Body of pancreas (tissue), 4 donors: ENCODE data around the gene PNPLA2. TPM values are rescaled to one million over a fixed set of nuclear protein-coding genes. Genes with fewer than 3 reads are reported as not detected.

Experiments
- ATAC-seq: fragments of 150-250 bp; one replicate; pipeline ENCODE4 v1.9.1; 2016
- DNase-seq, 4 donors: peaks; one replicate each; pipeline ENCODE4 v3.0.0-alpha.2; 2019
- H3K27ac ChIP-seq, 4 donors: fragments of 200-600 bp; sonication (generic); 1 replicate in 3 of 4; 2 replicates in 1 of 4; pipeline versions ENCODE4 v1.5.1 to v1.6.1; 2016 to 2019; ENCODE audit warnings: mild to moderate bottlenecking in 1 of 4, mixed read lengths in 1 of 4, moderate library complexity in 1 of 4
- H3K27me3 ChIP-seq, 2 donors: fragments of 200-600 bp; sonication (generic); one replicate each; pipeline ENCODE4 v1.6.0; 2016; ENCODE audit warnings: mild to moderate bottlenecking in 1 of 2
- H3K36me3 ChIP-seq, 2 donors: fragments of 200-600 bp; sonication (generic); replicated peaks in 1 of 2; 2 replicates each; pipeline ENCODE4 v1.5.1; 2016; ENCODE audit warnings: low read depth in 2 of 2; ENCODE audit not compliant: insufficient read depth in 1 of 2
- H3K4me1 ChIP-seq: fragments of 200-600 bp; sonication (generic); one replicate; pipeline ENCODE4 v1.6.0; 2016
- H3K4me3 ChIP-seq, 2 donors: fragments of 200-600 bp; sonication (generic); 1 replicate in 1 of 2; 2 replicates in 1 of 2; pipeline ENCODE4 v1.5.1; 2016 to 2019
- H3K9me3 ChIP-seq, 3 donors: fragments of 200-600 bp; sonication (generic); 1 replicate in 2 of 3; 2 replicates in 1 of 3; pipeline ENCODE4 v1.5.1; 2016
- POLR2A ChIP-seq, 3 donors: fragments of 450-650 bp; IDR thresholded peaks; one replicate each; pipeline ENCODE4 v1.6.1; 2016; ENCODE audit warnings: antibody characterized with exemption in 3 of 3, mild to moderate bottlenecking in 2 of 3
- WGBS, 2 donors: methylation state at CpG; one replicate each; pipeline ENCODE4 v1.1.5; 2017; 5-methylcytosine and 5-hydroxymethylcytosine counted together
- intact Hi-C: fragments of 100-400 bp; cut with DNase I; formaldehyde crosslinking; loops from one replicate; pipeline ENCODE4 v1.15.1; 2023
- total RNA-seq, 2 donors: library from RNA; depleted of rRNA; stranded (reverse); fragments of >200 nt; gene quantifications; one replicate each; pipeline ENCODE4 v1.1.0, GENCODE V29; 2016
- TF ChIP-seq, protein P1 (sequence below), 7 experiments: fragments of 450-650 bp in 4 of 7; fragments of 200-600 bp in 3 of 7; sonication (generic) in 3 of 7; IDR thresholded peaks; one replicate each; pipeline ENCODE4 v1.5.1; 2016 to 2019; ENCODE audit warnings: antibody characterized with exemption in 7 of 7

PNPLA2 gene
- total RNA-seq, 2 donors from 2014 or later = 72.1 to 351 TPM

DNA sequence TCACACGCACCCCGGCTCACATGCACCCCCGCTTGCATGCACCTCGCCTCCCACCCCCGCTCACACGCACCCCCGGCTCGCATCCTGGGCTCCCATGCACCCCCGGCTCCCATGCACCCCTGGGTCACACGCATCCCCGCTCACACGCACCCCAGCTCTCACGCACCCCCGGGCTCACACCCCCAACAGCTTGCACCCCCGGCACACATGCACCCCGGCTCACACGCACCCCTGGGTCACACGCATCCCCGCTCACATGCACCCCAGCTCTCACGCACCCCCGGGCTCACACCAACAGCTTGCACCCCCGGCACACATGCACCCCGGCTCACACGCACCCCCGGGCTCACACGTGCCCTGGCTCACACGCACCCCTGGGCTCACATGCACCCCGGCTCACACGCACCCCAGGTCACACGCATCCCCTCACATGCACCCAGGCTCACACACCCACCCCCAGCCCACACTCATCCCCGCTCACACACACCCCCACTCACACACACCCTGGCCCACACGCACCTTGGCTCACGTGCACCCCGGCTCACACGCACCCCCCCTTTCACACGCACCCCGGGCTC, 40.1 kb downstream of the PNPLA2 start:
- 83 to 84% methylated on average over 34 to 36 of the region's 37 CpGs for WGBS, 2 donors
- TF ChIP-seq, protein P1, sequence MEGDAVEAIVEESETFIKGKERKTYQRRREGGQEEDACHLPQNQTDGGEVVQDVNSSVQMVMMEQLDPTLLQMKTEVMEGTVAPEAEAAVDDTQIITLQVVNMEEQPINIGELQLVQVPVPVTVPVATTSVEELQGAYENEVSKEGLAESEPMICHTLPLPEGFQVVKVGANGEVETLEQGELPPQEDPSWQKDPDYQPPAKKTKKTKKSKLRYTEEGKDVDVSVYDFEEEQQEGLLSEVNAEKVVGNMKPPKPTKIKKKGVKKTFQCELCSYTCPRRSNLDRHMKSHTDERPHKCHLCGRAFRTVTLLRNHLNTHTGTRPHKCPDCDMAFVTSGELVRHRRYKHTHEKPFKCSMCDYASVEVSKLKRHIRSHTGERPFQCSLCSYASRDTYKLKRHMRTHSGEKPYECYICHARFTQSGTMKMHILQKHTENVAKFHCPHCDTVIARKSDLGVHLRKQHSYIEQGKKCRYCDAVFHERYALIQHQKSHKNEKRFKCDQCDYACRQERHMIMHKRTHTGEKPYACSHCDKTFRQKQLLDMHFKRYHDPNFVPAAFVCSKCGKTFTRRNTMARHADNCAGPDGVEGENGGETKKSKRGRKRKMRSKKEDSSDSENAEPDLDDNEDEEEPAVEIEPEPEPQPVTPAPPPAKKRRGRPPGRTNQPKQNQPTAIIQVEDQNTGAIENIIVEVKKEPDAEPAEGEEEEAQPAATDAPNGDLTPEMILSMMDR (IDR thresholded peaks at IDR 0.05) = no peak

DNA sequence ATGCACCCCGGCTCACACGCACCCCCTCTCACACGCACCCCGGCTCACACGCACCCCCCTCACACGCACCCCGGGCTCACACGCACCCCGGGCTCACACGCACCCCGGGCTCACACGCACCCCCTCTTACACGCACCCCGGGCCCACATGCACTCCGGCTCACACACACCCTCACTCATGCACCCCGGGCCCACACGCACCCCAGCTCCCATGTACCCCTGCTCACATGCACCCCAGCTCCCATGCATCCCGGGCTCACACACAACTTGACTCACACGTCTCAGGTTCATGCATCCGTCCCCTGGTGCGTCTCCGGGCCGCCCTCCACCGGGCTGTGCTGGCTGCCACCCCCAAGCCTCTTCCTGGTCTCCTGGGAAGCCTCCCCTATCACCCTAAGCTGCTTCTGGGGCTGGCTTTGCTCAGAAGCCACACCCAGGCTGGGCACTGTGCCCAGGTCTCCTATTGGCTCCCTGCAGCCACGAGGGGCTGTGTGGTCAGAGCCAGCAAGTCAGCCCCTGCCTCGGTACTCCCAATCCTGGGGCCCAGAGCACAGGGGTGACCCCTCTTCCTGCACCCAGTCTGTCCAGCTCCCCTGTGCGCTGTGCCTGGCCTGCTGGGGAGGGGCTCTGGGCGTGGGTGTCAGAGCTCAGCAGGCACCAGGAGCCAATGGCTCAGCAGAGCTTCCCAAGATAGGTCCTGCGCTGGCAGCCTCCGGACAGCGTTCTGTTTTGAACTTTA, 40.8 kb downstream of the PNPLA2 start:
- DNase-seq (peak; percentile 70 to 86 (median 81)), ATAC-seq (peak; percentile 67)
- peak in 1 of 3 donors; percentile 8 for TF ChIP-seq POLR2A (IDR thresholded peaks at IDR 0.05)
- TF ChIP-seq, protein P1 (IDR thresholded peaks at IDR 0.05) = no peak
- Histone ChIP-seq H3K27me3 (no peaks in the 10 kb centered on the region), H3K4me3 (no peak overlapping the region), H3K4me1 (peaks cover 12% of the 10 kb centered on the region), H3K27ac (no peak overlapping the region), H3K36me3 (no peaks in the 10 kb centered on the region), H3K9me3 (no peaks in the 10 kb centered on the region)
- WGBS, 2 donors = 24 to 39% methylated on average over 10 to 18 of the region's 31 CpGs
- intact Hi-C loops = loop anchor here (5.0 to 10.0 kb wide), 2 partner anchors 178 to 595 kb away; partner anchors contain the start of gene MUC6

More for the DNA sequence above, 40.1 kb downstream of the PNPLA2 start:
- DNase-seq (no peak), ATAC-seq (no peak)
- Histone ChIP-seq H3K27ac (no peak overlapping the region), H3K4me1 (peaks cover 12% of the 10 kb centered on the region), H3K4me3 (no peak overlapping the region), H3K9me3 (no peaks in the 10 kb centered on the region), H3K36me3 (no peaks in the 10 kb centered on the region), H3K27me3 (no peaks in the 10 kb centered on the region)
- intact Hi-C loops = loop anchor here (5.0 kb wide), 1 partner anchor 178 kb away; the partner anchor contains the start of gene MUC6

DNA sequence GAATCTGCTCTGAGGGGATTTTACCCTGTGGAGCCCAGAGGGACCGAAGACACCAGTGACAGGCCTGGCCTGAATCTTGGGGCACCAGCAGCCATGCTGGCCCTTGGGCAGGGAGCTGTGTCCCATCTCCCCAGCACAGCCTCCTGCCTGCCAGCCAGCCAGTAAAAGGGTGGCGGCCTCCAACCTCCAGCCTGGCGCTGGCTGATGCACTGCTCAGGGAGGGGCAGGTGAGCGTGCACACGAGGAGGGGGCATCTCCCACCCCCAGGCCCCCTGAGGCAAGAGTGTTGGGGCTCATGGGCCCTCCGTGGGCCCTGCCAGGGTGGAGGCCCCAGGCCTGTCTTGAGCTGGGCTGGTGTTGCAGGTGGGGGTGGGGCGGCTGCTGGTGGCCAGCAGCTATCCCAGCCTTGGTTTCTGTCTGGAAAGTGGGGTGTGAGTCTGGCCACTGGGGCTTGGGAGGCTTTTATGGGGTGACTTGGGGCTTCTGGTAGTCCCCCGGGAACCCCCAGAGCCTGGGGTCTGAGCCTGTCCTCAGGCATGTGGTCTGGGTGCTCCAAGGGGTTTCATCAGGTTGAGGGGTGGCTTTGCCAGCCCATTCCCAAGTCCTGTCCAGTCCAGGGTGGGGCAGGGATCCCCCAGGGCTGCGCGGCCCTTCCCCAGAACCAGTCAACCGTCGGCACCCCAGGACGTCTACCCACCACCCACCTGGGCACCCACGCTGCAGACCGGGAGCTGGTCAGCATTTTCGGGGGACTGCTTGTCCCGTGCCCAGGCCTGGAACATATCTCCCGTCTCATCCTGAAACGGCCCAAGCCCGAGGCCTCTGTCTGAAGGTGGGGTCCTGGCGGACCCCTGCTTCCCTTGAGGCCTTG, 41.8 kb downstream of the PNPLA2 start:
- Histone ChIP-seq H3K4me3 (no peak overlapping the region), H3K27me3 (no peaks in the 10 kb centered on the region), H3K36me3 (no peaks in the 10 kb centered on the region), H3K4me1 (peaks cover 12% of the 10 kb centered on the region), H3K9me3 (no peaks in the 10 kb centered on the region), H3K27ac (no peak overlapping the region)
- TF ChIP-seq, protein P1 (IDR thresholded peaks at IDR 0.05) = no peak
- TF ChIP-seq POLR2A (IDR thresholded peaks at IDR 0.05) = no peak
- DNase-seq (no peak), ATAC-seq (no peak)
- WGBS, 2 donors = 79 to 83% methylated on average over 6 to 19 of the region's 21 CpGs
- intact Hi-C loops = loop anchor here (10.0 kb wide), 1 partner anchor 594 kb away; no protein-coding TSS in a partner anchor

DNA sequence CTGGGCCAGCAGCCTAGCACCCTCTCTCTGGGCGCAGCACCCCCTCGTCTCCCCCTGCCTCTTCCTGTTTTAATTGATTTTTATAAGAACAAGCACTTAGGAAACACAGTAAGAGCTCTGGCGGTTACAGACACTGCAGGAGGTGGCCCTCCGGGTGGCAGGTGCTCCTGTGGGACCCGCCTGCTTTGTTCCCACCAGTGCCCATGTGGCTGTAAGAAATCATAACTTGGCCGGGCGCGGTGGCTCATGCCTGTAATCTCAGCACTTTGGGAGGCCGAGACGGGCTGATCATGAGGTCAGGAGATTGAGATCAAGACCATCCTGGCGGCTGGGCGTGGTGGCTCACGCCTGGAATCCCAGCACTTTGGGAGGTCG, 42.4 kb downstream of the PNPLA2 start:
- Histone ChIP-seq H3K27ac (no peak overlapping the region), H3K4me1 (peaks cover 12% of the 10 kb centered on the region), H3K27me3 (no peaks in the 10 kb centered on the region), H3K9me3 (no peaks in the 10 kb centered on the region), H3K4me3 (no peak overlapping the region), H3K36me3 (no peaks in the 10 kb centered on the region)
- no peak for DNase-seq
- ATAC-seq = no peak
- 78 to 85% methylated on average over 10 to 14 of the region's 14 CpGs for WGBS, 2 donors
- TF ChIP-seq, protein P1 (IDR thresholded peaks at IDR 0.05) = no peak
- no peak for TF ChIP-seq POLR2A (IDR thresholded peaks at IDR 0.05)
- intact Hi-C loops = loop anchor here (10.0 kb wide), 1 partner anchor 594 kb away; no protein-coding TSS in a partner anchor
